GM18951 (cell line): ENCODE data around the gene GHITM.
"Not testable (repeated sequence)": the region's sequence is repeated elsewhere in the genome, so short reads cannot be mapped to it uniquely, and the experiment has no call there.

Experiments used
- POLR2A ChIP-seq: IDR thresholded peaks from 4 replicates; pipeline ENCODE4 v1.6.1; 2011; ENCODE audit warnings: mild to moderate bottlenecking; ENCODE audit not compliant: insufficient read length, insufficient read depth; ENCODE audit errors: extremely low read depth
- in situ Hi-C: fragments of 300-500 bp; cut with MboI; formaldehyde crosslinking; loops from one replicate; pipeline ENCODE4 v1.12.0; 2022; ENCODE audit warnings: low sequenced_read_pairs, mixed read lengths, inconsistent platforms; ENCODE audit not compliant: unreplicated experiment

GHITM gene, protein sequence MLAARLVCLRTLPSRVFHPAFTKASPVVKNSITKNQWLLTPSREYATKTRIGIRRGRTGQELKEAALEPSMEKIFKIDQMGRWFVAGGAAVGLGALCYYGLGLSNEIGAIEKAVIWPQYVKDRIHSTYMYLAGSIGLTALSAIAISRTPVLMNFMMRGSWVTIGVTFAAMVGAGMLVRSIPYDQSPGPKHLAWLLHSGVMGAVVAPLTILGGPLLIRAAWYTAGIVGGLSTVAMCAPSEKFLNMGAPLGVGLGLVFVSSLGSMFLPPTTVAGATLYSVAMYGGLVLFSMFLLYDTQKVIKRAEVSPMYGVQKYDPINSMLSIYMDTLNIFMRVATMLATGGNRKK

DNA sequence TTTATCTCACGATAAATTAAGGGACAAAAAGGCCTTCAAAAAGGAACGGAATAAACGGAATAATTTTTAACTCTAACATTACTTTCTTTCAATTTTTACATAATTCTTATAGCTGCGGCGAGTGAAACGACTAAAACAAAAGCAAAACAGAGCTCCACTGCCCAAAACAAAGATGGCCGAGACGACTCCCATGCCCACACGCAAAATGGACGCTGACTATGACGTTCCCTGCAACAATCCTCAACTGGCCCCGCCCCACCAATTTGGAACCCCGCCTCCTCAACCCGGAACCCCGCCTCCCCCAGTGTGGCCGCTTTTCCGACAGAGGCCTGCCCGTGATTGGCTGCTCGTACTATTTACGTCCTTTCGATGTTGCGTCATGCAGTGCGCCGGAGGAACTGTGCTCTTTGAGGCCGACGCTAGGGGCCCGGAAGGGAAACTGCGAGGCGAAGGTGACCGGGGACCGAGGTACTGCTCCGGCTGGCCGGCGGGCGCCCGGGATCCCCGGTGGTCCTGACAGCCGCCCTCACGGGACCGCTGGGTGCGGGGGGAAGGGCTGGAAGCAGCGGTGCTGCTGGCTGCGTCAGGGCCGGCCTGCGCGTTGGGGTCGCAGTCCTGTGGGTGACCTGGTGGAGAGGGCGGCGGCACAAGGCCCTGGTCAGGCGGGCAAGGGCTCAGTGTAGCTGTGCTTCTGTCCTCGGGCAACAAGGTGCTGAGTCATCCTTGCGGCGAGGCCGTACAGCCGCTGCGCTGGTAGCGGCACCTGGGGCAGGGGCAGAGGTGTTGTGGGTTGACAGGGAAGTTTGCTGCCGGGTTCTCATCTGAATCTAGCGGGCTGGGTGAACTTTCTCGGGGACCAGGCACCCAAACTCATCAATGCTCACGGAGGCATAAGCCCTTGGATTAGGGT, at the start of gene GHITM:
GHITM (plus strand) TSS at position 384 of the 910 bp plus-strand sequence. CDS start 1,992 bp downstream, outside the sequence.
- in situ Hi-C loops, result no loop called here
- TF ChIP-seq POLR2A, result peak; percentile 82

DNA sequence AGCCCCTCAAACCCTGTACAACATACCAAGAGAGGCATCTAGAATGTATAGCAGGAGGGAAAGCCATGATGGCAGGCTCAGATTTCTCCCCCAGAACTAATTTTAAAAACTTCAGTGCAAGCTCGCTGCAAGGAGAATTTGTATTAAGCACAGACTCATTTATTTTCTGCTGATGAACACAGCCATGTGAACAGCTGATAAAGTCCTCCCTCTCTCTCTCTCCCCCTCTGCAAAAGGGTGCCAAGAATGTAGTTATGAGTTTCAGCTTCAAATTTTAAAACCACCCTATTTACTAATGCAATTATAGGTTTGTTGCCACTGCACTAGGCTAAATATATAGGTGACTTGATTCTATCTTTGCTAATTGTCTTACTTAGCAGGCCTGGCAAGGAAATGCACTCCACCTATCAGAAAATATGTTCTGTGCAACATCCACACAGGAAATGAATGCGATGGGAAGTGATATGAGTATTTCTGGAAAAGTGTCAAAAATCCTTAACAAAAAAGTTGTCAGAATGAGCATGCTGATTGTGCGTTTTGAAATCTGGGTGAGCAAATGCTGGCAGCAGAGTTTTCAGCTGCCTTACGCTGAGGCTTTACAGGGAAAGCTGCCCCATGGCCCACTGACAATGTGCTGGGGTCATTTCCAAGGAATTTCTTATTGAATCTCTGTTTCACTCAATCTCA, 43.4 kb upstream of the GHITM start:
- TF ChIP-seq POLR2A, result no peak
- in situ Hi-C loops, result no loop called here

DNA sequence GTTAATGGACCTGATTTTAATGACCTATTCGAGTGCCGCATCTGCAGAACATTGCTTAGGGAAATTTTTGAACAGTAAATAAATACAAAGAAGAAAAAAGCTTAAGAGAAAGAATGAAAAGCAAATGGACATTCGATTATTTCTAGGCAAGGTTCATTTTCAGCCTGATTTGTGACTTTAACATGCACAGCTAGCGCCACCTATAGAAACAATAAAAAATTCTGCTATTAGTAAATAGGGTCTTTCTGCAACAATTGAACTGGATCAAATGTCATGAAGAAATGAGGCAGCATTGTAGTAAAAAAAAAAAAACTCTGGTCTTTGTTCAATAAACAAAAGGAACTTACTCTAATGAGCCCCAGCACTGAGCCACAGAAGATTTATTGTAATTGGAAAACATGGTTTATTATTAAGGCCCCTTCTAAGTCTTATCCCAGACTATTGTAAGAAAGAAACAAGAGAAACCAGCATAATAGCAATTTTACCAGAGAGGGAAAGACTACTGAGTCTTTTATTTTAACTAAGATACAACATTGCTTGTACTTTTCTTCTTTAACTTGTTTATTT, 41.4 kb upstream of the GHITM start:
- no peak for TF ChIP-seq POLR2A
- in situ Hi-C loops, result no loop called here

DNA sequence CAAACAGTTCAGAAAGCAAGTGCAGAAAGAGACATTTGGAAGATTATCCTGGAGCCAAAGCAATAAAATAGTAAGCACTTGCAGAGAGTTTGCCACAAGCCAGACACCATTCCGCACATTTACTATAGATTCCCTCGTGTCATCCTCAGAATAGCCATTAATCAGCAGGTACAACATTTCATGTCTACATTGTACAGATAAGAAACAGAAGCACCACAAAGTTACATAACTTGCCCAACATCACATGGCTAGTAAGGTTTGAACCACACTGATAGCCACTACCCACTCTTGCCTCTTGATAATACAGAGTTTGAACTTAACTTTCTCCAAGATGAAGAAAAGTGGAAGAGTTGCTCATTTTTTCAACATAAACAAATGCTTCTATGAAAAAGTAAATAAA, 40.6 kb upstream of the GHITM start:
- in situ Hi-C loops, result no loop called here
- TF ChIP-seq POLR2A, result no peak

DNA sequence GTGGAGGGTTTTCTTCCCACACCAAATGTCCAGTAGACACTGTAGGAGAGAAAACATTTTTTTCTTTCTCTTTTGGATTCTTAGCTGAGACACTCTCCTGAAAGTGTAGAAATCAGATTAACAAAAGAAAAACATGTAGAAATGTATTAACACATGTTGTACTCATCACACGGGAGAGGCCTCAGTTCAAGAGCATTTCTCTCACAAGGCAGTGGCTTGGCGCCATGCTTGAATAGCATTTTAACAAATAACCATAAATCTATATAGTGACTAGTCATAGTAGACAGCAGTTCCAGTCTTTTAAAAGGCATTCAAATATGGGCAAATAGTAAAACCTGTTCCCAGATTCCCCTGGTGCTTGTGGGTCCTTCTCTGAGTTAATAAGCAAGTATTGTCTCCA, 38.3 kb upstream of the GHITM start:
- no peak for TF ChIP-seq POLR2A
- in situ Hi-C loops, result no loop called here

DNA sequence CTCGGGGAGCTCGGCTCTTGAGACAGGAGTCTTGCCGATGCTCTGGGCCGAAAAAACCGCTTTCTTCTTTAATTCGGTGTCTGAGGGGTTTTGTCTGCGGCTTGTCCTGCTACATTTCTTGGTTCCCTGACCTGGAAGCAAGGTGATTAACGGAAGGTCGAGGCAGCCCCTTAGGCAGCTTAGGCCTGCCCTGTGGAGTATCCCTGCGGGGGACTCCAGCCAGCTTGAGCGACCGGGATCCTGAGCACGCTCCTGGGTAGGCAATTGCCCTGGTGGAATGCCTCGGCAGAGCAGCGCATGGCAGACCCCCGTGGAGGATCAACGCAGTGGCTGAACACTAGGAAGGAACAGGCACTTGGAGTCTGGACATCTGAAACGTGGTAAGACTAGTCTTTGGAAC, 30.5 kb upstream of the GHITM start:
- in situ Hi-C loops, result no loop called here

DNA sequence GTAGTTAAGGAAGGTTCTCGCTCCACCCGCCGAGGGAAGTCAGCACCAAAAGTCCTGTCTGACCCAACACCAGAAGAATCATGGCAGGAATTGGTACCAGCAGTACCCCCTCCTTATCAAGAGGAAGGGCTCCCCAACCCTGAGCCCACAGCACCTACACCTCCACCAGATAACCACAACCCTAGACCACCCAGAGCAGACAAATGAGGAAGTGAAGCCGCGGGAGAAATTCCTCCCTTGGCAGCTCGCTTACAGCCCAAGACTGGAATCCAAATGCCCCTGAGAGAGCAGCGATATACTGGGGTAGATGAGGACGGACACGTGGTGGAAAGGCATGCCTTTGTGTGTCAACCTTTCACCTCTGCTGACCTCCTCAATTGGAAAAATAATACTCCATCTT, 29.5 kb upstream of the GHITM start:
- in situ Hi-C loops, result not testable (repeated sequence)

More for the DNA sequence above, 30.5 kb upstream of the GHITM start:
- no peak for TF ChIP-seq POLR2A

DNA sequence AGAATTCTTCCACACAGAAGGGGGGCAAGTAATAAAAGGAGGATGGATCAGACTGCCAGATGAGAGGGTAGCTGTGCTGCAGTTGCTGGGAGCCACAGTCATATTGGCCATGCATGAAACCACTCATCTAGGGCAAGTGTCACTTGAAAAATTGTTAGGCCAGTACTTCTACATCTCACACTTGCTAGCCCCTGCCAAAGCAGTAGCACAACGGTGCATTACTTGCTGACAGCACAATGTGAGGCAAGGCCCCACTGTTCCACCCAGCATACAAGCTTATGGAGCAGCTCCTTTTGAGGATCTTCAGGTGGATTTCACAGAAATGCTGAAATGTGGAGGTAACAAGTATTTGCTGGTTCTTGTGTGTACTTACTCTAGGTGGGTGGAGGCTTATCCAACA, 25.8 kb upstream of the GHITM start:
- in situ Hi-C loops, result not testable (repeated sequence)

DNA sequence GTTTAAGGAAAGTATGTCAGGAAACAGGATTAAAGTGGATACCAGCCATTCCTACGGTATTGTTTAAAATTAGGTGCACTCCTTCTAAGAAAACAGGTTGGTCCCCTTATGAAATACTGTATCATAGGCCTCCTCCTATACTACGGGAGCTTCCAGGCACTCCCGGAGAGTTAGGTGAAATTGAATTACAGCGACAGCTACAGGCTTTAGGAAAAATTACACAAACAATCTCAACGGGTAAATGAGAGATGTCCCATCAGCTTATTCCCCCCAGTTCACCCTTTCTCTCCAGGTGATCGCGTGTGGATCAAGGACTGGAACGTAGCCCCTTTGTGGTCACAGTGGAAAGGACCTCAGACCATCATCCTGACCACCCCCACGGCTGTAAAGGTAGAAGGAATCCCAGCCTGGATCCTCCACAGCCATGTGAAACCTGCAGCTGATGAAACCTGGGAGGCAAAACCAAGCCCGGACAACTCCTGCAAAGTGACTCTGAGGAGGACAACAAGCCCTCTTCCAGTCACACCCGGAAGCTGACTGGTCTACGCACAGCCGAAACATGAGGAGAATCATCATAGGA, 25.1 kb upstream of the GHITM start:
- in situ Hi-C loops, result no loop called here
- no peak for TF ChIP-seq POLR2A

DNA sequence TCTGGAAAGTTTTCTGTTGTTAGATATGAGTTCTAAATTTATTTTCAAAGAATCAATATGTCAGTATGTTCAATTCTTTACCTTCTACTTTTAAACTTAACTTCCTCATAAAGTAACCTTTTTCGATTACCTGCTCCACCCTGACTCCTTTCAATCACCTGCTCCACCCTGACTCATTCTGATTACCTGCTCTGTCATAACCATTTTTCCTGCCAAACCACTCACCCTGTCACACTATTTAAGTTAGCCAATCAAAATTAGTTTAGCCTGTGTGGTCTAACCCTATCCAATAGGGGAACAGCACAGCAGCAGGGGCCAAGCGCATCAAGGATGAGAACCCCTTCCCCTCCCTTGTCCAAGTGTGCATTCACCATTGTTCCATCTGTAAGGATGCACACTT, 22.1 kb upstream of the GHITM start:
- in situ Hi-C loops, result not testable (repeated sequence)

DNA sequence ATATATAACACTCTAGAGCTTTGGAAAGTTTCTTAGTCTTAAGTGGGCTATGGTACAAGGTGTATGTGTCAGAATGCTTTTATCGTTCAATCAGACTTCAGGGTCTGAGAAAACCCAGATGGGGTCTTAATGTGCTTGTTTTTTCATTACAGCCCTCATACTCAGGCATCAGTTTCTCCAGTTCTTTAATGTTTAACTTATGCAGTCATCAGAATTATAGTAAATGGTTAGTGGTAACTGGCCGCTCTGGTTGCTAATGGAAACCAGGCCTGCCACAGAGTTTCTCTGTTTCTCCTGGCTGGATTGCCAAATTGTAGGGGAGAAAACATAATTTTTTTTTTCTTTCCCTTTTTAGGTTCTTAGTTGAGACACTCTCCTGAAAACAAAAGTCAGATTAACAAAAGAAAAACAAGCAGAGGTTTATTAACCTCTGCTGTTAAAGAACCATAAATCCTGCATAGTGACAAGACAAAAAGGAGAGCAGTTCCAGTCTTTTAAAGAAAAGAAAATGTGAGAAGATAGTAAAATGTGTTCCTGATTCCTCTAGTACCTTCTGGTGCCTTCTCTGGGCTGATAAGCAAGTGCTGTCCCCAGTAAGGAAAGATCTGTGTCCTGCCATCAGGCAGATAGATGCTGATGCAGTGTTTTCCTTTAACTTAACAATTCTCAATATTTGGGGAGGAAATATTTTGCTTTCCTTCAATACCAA, 21.5 kb upstream of the GHITM start:
- in situ Hi-C loops, result no loop called here
- no peak for TF ChIP-seq POLR2A

DNA sequence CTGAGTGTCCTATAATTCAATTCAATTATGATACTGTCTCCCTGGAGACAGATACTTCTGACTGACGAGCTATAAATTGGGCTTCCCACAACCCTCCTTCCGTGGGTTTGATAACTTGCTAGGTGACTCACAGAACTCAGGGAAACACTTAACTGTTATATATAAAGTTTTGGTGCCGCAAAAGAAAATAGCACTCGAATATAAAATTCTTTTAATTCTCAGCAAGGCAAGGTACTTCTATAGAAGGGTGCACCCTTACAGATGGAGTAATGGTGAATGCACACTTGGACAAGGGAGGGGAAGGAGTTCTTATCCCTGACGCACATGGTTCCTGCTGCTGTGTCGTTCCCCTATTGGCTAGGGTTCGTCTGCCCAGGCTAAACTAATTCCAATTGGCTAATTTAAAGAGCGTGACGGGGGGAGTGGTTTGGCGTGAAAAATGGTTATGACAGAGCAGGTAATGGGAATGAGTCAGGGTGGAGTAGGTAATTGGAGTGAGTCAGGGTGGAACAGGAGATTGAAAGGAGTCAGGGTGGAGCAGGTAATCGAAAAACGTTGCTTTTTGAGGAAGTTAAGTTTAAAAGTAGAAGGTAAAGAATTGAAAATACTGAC, 20.8 kb upstream of the GHITM start:
- no peak for TF ChIP-seq POLR2A
- in situ Hi-C loops, result no loop called here

DNA sequence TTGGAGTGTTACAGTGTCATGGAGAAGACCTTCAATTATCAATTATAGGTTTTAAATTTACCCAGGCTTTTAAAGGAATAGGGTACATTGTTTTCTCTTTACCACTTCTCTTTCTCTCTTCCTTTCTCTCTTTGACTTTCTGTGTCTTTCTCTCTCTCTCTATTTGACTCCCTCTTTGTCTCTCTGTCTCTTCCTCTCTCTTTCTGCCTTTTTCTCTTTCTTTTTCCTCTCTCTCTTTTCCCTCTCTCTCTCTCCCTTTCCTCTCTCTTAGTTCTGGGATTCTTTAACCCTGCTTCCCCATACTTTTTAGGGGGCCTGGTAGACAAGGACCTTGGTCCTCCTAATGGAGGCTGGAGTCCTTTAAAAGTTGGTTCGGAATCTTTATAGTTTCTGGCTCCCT, 15.9 kb upstream of the GHITM start:
- no peak for TF ChIP-seq POLR2A
- in situ Hi-C loops, result no loop called here

DNA sequence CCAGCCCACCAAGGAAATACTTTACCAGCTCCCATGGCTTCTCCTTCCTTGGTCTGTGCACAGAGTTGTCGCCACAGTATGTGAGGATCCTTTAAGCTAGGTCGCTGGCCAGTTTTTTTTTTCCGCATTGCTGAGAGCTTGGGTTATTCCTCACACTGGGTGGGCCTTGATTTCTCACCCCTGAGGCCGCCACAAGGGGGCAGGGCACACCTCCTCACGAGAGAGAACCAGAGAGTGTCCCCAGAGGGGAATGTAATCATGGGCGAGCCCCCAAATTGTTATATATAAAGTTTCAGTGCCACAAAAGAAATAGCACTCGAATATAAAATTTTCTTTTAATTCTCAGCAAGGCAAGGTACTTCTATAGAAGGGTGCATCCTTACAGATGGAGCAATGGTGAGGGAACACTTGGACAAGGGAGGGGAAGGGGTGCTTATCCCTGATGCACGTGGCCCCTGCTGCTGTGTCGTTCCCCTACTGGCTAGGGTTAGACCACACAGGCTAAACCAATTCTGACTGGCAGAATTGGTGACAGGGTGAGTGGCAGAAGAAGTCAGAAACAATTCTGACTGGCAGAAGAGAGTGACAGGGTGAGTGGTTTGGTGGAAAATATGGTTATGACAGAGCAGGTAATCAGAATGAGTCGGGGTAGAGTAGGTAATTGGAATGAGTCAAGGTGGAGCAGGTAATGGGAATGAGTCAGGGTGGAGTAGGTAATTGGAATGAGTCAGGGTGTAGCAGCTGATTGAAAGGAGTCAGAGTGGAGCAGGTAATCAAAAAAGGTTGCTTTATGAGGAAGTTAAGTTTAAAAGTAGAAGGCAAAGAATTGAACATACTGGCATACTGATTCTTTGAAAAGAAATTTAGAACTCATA, 13.2 kb upstream of the GHITM start:
- in situ Hi-C loops, result not testable (repeated sequence)
